Type B pancreatic cell (in vitro differentiated cells): Measurements from ENCODE around the gene EFCAB8. TPM values are rescaled to one million over a fixed set of nuclear protein-coding genes. Genes with fewer than 3 reads are reported as not detected.
A peak's percentile ranks its signal among the peaks of the same experiment; 100 is the strongest.

Experiments used
- DNase-seq: peaks from one replicate; pipeline ENCODE4 v3.0.0; 2021; ENCODE audit warnings: mixed read lengths; ENCODE audit not compliant: unreplicated experiment; ENCODE audit errors: extremely low spot score
- H3K27ac Mint-ChIP-seq: 2 replicates; pipeline ENCODE4 v1.8.0; 2021; ENCODE audit warnings: mild to moderate bottlenecking, mixed read lengths
- H3K27me3 Mint-ChIP-seq: 2 replicates; pipeline ENCODE4 v1.8.0; 2021; ENCODE audit warnings: mixed read lengths
- H3K36me3 Mint-ChIP-seq: 2 replicates; pipeline ENCODE4 v1.8.0; 2021; ENCODE audit warnings: mixed read lengths
- H3K4me1 Mint-ChIP-seq: one replicate; pipeline ENCODE4 v1.8.0; 2021; ENCODE audit warnings: mixed read lengths; ENCODE audit not compliant: unreplicated experiment
- H3K4me3 Mint-ChIP-seq: 2 replicates; pipeline ENCODE4 v1.8.0; 2021; ENCODE audit warnings: mild to moderate bottlenecking, mixed read lengths
- H3K9me3 Mint-ChIP-seq: 2 replicates; pipeline ENCODE4 v1.8.0; 2021; ENCODE audit warnings: mixed read lengths
- long read RNA-seq: library from polyadenylated mRNA; unstranded; transcript quantifications from one replicate; pipeline ENCODE4 v2.0.0, GENCODE V29; 2020
- total RNA-seq: library from RNA; stranded (reverse); gene quantifications from 2 replicates; pipeline ENCODE4 v1.2.1, GENCODE V29; 2021; ENCODE audit warnings: low replicate concordance
- TF ChIP-seq, protein P1 (sequence below): fragments of 200-600 bp; sonication (generic); conservative IDR thresholded peaks from 2 replicates; pipeline ENCODE4 v1.5.0; 2021; ENCODE audit warnings: antibody characterized with exemption, mild to moderate bottlenecking

EFCAB8 gene, protein sequence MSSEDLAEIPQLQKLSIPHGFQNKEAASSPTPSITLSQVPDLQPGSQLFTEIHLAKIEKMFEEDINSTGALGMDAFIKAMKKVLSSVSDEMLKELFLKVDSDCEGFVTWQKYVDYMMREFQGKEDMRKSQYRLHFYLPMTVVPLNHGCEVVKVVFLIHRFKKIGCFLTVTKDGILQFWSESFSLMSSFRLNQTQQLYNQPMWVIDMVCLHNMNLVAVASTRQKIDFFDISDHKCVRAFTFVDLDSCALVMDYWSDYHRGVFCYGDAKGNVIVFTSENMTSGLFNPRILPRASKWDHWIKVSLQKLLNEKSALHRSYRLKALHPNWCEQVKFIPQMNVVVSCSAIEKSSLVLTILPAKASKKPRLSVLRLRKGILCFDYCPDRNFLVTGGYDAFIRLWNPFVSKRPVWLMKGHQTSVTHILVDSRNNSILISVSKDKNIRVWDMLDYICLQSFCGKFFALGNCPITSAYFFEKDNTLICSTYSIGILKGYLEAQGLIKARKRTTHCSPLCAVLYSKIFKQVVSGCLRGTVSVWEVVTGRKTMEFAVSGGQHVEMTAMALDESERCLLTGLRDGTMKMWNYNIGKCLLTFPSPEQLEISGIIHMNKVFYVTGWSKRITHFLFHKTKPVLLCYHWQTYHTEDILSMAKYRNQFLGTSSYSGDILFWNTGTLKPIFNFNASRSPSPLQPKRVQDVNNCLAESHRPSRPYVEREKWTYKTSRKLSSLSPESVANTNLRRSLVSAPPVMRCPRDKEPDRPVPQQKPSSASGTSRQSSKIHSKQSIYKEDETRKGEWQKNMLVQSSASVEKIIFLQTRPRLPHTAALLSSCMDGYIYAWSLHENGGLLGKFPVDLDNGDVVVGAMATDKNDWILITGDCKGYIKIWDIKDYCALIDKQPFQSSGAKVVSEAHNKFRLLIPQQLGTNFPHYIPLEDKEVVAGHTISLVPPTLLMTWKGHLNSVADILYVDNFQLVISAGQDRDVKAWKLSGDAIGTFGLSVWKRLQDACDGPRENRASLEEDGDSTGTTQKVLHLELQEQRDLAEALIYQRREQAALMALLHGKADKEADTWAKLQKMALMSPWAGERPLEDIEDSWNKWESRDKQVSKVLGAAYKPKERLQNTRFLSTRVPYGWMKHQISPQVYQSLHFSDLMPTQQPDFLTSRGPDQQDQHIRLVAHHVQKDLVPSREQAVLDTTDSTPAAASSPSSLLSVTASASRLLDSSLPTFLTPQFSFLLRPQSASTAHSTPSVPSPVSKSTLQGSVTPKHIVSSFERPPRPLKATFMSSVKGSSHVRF
- 0.07 and 0.97 TPM in 2 replicates for total RNA-seq
- long read RNA-seq: 0 reads

DNA sequence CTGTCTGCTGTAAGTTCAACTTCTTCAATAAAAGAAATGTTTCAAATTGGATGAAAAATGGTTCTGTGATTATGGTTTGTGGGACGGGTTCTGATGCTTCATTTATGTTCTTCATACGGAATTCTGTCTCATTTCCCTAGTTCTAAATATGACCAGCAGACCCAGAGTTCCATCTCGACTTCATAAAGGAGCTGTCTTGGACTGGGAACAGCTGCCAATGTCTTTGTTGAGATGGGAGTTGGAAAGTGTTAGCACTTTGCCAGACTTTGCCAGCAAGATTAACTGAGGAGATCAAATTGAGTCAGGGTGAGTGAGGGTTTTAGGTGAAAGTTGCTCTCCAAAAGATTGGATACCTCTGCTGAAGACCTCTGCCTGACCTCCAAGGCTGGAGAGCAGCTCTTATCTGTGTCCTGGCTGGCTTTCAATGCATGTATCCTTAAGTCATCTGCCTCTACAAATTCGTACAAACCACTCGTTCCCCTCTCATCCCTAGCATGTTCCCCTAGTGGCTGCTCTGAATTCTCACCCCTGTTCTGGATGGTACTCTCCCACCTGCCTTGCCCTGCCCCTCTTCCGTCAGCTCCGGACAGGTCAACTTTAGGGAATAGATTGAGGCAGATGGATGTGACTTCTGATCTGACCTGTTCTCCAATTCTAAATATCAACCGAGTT is at the start of gene EFCAB8:
EFCAB8 (plus strand) TSS at position 223 of the 672 bp plus-strand sequence. CDS start 4,870 bp downstream, outside the sequence.
- no peak for DNase-seq
- Mint-ChIP-seq H3K27me3 (no peaks in the 10 kb centered on the region), H3K36me3 (peaks cover 12% of the 10 kb centered on the region), H3K4me3 (no peak within 1 kb of the TSS), H3K4me1 (no peaks in the 10 kb centered on the region), H3K27ac (no peak within 1 kb of the TSS), H3K9me3 (no peaks in the 10 kb centered on the region)
- TF ChIP-seq, protein P1, sequence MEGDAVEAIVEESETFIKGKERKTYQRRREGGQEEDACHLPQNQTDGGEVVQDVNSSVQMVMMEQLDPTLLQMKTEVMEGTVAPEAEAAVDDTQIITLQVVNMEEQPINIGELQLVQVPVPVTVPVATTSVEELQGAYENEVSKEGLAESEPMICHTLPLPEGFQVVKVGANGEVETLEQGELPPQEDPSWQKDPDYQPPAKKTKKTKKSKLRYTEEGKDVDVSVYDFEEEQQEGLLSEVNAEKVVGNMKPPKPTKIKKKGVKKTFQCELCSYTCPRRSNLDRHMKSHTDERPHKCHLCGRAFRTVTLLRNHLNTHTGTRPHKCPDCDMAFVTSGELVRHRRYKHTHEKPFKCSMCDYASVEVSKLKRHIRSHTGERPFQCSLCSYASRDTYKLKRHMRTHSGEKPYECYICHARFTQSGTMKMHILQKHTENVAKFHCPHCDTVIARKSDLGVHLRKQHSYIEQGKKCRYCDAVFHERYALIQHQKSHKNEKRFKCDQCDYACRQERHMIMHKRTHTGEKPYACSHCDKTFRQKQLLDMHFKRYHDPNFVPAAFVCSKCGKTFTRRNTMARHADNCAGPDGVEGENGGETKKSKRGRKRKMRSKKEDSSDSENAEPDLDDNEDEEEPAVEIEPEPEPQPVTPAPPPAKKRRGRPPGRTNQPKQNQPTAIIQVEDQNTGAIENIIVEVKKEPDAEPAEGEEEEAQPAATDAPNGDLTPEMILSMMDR: peak; percentile 49

- TF ChIP-seq, protein P1: no peak
- no peaks in the 10 kb centered on the region for H3K27me3 Mint-ChIP-seq
- no peak for DNase-seq
- no peak overlapping the region for H3K27ac Mint-ChIP-seq
- no peaks in the 10 kb centered on the region for H3K9me3 Mint-ChIP-seq
- peaks cover 15% of the 10 kb centered on the region for H3K4me1 Mint-ChIP-seq
- peaks cover 5% of the 10 kb centered on the region for H3K36me3 Mint-ChIP-seq
- H3K4me3 Mint-ChIP-seq: no peak overlapping the region
These were observed 48.8 kb upstream of the EFCAB8 start for GRCh38 chr20:32809907-32810306.

GRCh38 chr20:32810941-32811340 is 47.8 kb upstream of the EFCAB8 start:
- Mint-ChIP-seq H3K4me3 (no peak overlapping the region), H3K36me3 (peaks cover 5% of the 10 kb centered on the region), H3K9me3 (no peaks in the 10 kb centered on the region), H3K27ac (no peak overlapping the region), H3K27me3 (no peaks in the 10 kb centered on the region), H3K4me1 (peaks cover 15% of the 10 kb centered on the region)
- TF ChIP-seq, protein P1: no peak
- DNase-seq: no peak

GRCh38 chr20:32811886-32812285 is 46.8 kb upstream of the EFCAB8 start:
- no peak overlapping the region for H3K4me3 Mint-ChIP-seq
- TF ChIP-seq, protein P1: no peak

More at GRCh38 chr20:32811886-32812285, 46.8 kb upstream of the EFCAB8 start:
- peaks cover 5% of the 10 kb centered on the region for H3K36me3 Mint-ChIP-seq
- H3K27me3 Mint-ChIP-seq: no peaks in the 10 kb centered on the region
- H3K4me1 Mint-ChIP-seq: peaks cover 15% of the 10 kb centered on the region
- no peak for DNase-seq
- no peak overlapping the region for H3K27ac Mint-ChIP-seq
- no peaks in the 10 kb centered on the region for H3K9me3 Mint-ChIP-seq
